Measurements from ENCODE around the gene KRT222.

The KRT222 gene

GRCh38 chr17:40613467-40614154 is 51.4 kb downstream of the KRT222 start:
- H3K36me3 ChIP-seq (ENCODE audit: insufficient read depth, low read length), result no peaks in the 10 kb centered on the region
- H3K27me3 ChIP-seq (ENCODE audit: control insufficient read depth in 1 of 2, insufficient read depth in 2 of 2, low read length in 2 of 2), result no peaks in the 10 kb centered on the region
- no peak overlapping the region for H3K9ac ChIP-seq (ENCODE audit: low read length)
- H3K4me1 ChIP-seq (ENCODE audit: insufficient read depth, low read length), result no peaks in the 10 kb centered on the region
- H3K27ac ChIP-seq (ENCODE audit: low read depth, low read length), result no peak overlapping the region
- H3K9me3 ChIP-seq (ENCODE audit: low read length), result no peaks in the 10 kb centered on the region
- no peak overlapping the region for H3K4me3 ChIP-seq (ENCODE audit: low read depth in 1 of 2, low read length in 2 of 2)

- no peak overlapping the region for H3K9ac ChIP-seq (ENCODE audit: low read length)
- no peak overlapping the region for H3K27ac ChIP-seq (ENCODE audit: low read depth, low read length)
- no peaks in the 10 kb centered on the region for H3K27me3 ChIP-seq (ENCODE audit: control insufficient read depth in 1 of 2, insufficient read depth in 2 of 2, low read length in 2 of 2)
- H3K9me3 ChIP-seq (ENCODE audit: low read length), result no peaks in the 10 kb centered on the region
- no peaks in the 10 kb centered on the region for H3K4me1 ChIP-seq (ENCODE audit: insufficient read depth, low read length)
- no peaks in the 10 kb centered on the region for H3K36me3 ChIP-seq (ENCODE audit: insufficient read depth, low read length)
- H3K4me3 ChIP-seq (ENCODE audit: low read depth in 1 of 2, low read length in 2 of 2), result no peak overlapping the region
Measured at GRCh38 chr17:40612599-40613244, 52.3 kb downstream of the KRT222 start.

- no peaks in the 10 kb centered on the region for H3K36me3 ChIP-seq (ENCODE audit: insufficient read depth, low read length)
- no peak overlapping the region for H3K4me3 ChIP-seq (ENCODE audit: low read depth in 1 of 2, low read length in 2 of 2)
- no peaks in the 10 kb centered on the region for H3K9me3 ChIP-seq (ENCODE audit: low read length)
- H3K9ac ChIP-seq (ENCODE audit: low read length), result no peak overlapping the region
- H3K4me1 ChIP-seq (ENCODE audit: insufficient read depth, low read length), result no peaks in the 10 kb centered on the region
- H3K27me3 ChIP-seq (ENCODE audit: control insufficient read depth in 1 of 2, insufficient read depth in 2 of 2, low read length in 2 of 2), result no peaks in the 10 kb centered on the region
- H3K27ac ChIP-seq (ENCODE audit: low read depth, low read length), result no peak overlapping the region
Measured at GRCh38 chr17:40611840-40612474, 53.0 kb downstream of the KRT222 start.

GRCh38 chr17:40610359-40610758 is 54.6 kb downstream of the KRT222 start:
- Histone ChIP-seq H3K4me1 (ENCODE audit: insufficient read depth, low read length) (no peaks in the 10 kb centered on the region), H3K9ac (ENCODE audit: low read length) (no peak overlapping the region), H3K27me3 (ENCODE audit: control insufficient read depth in 1 of 2, insufficient read depth in 2 of 2, low read length in 2 of 2) (no peaks in the 10 kb centered on the region), H3K36me3 (ENCODE audit: insufficient read depth, low read length) (no peaks in the 10 kb centered on the region), H3K9me3 (ENCODE audit: low read length) (no peaks in the 10 kb centered on the region), H3K4me3 (ENCODE audit: low read depth in 1 of 2, low read length in 2 of 2) (no peak overlapping the region), H3K27ac (ENCODE audit: low read depth, low read length) (no peak overlapping the region)

- Histone ChIP-seq H3K9me3 (ENCODE audit: low read length) (no peaks in the 10 kb centered on the region), H3K27me3 (ENCODE audit: control insufficient read depth in 1 of 2, insufficient read depth in 2 of 2, low read length in 2 of 2) (no peaks in the 10 kb centered on the region), H3K27ac (ENCODE audit: low read depth, low read length) (no peak overlapping the region), H3K4me1 (ENCODE audit: insufficient read depth, low read length) (peaks cover 4% of the 10 kb centered on the region), H3K36me3 (ENCODE audit: insufficient read depth, low read length) (no peaks in the 10 kb centered on the region), H3K4me3 (ENCODE audit: low read depth in 1 of 2, low read length in 2 of 2) (no peak overlapping the region), H3K9ac (ENCODE audit: low read length) (no peak overlapping the region)
Measured at GRCh38 chr17:40608061-40608581, 56.9 kb downstream of the KRT222 start.

- no peak overlapping the region for H3K9ac ChIP-seq (ENCODE audit: low read length)
- H3K27ac ChIP-seq (ENCODE audit: low read depth, low read length), result no peak overlapping the region
Measured at GRCh38 chr17:40607641-40608040, 57.3 kb downstream of the KRT222 start.

GRCh38 chr17:40606548-40607353 is 58.2 kb downstream of the KRT222 start:
- no peaks in the 10 kb centered on the region for H3K27me3 ChIP-seq (ENCODE audit: control insufficient read depth in 1 of 2, insufficient read depth in 2 of 2, low read length in 2 of 2)
- H3K4me1 ChIP-seq (ENCODE audit: insufficient read depth, low read length), result peaks cover 17% of the 10 kb centered on the region
- H3K4me3 ChIP-seq (ENCODE audit: low read depth in 1 of 2, low read length in 2 of 2), result no peak overlapping the region
- H3K36me3 ChIP-seq (ENCODE audit: insufficient read depth, low read length), result no peaks in the 10 kb centered on the region
- no peak overlapping the region for H3K27ac ChIP-seq (ENCODE audit: low read depth, low read length)
- no peaks in the 10 kb centered on the region for H3K9me3 ChIP-seq (ENCODE audit: low read length)
- H3K9ac ChIP-seq (ENCODE audit: low read length), result no peak overlapping the region

More at GRCh38 chr17:40607641-40608040, 57.3 kb downstream of the KRT222 start:
- Histone ChIP-seq H3K36me3 (ENCODE audit: insufficient read depth, low read length) (no peaks in the 10 kb centered on the region), H3K27me3 (ENCODE audit: control insufficient read depth in 1 of 2, insufficient read depth in 2 of 2, low read length in 2 of 2) (no peaks in the 10 kb centered on the region), H3K4me3 (ENCODE audit: low read depth in 1 of 2, low read length in 2 of 2) (no peak overlapping the region), H3K4me1 (ENCODE audit: insufficient read depth, low read length) (peaks cover 9% of the 10 kb centered on the region), H3K9me3 (ENCODE audit: low read length) (no peaks in the 10 kb centered on the region)

GRCh38 chr17:40605306-40605705 is 59.7 kb downstream of the KRT222 start:
- Histone ChIP-seq H3K36me3 (ENCODE audit: insufficient read depth, low read length) (no peaks in the 10 kb centered on the region), H3K9ac (ENCODE audit: low read length) (no peak overlapping the region), H3K27ac (ENCODE audit: low read depth, low read length) (no peak overlapping the region), H3K9me3 (ENCODE audit: low read length) (no peaks in the 10 kb centered on the region), H3K4me3 (ENCODE audit: low read depth in 1 of 2, low read length in 2 of 2) (no peak overlapping the region), H3K27me3 (ENCODE audit: control insufficient read depth in 1 of 2, insufficient read depth in 2 of 2, low read length in 2 of 2) (no peaks in the 10 kb centered on the region), H3K4me1 (ENCODE audit: insufficient read depth, low read length) (peaks cover 19% of the 10 kb centered on the region)

Measured in muscle layer of colon (tissue), 2 donors.